ENCODE results near the gene TNPO3. TPM values are rescaled to one million over a fixed set of nuclear protein-coding genes. Genes with fewer than 3 reads are reported as not detected.
"Not testable (repeated sequence)": the region's sequence is repeated elsewhere in the genome, so short reads cannot be mapped to it uniquely, and the experiment has no call there.

TNPO3 gene
- total RNA-seq, 1 donor from 2014 or later: 96.2 TPM

- Mint-ChIP-seq H3K36me3 (no peaks in the 10 kb centered on the region), H3K9me3 (peaks cover 2% of the 10 kb centered on the region), H3K27me3 (ENCODE audit: insufficient read depth, low read depth) (no peaks in the 10 kb centered on the region), H3K27ac (peak overlapping the region; percentile 55), H3K4me3 (no peak overlapping the region), H3K4me1 (no peaks in the 10 kb centered on the region)
- no peaks in the 10 kb centered on the region for H3K27me3 ChIP-seq
- no peak for DNase-seq (ENCODE audit: low spot score)
- H3K9ac ChIP-seq: no peak overlapping the region
- no peaks in the 10 kb centered on the region for H3K9me3 ChIP-seq (ENCODE audit: low read depth)
- no peak overlapping the region for H2AFZ ChIP-seq (replicated peaks)
- H3K79me2 ChIP-seq (ENCODE audit: low read depth): no peaks in the 10 kb centered on the region
- peaks cover 4% of the 10 kb centered on the region for H3F3A ChIP-seq (ENCODE audit: low read depth)
- no peaks in the 10 kb centered on the region for H3K36me3 ChIP-seq
- no peaks in the 10 kb centered on the region for H3K4me1 ChIP-seq
- no peak overlapping the region for H3K27ac ChIP-seq
- TF ChIP-seq CTCF (IDR thresholded peaks at IDR 0.05) (no peak), EZH2phosphoT487 (IDR thresholded peaks at IDR 0.05) (no peak), EZH2 (IDR thresholded peaks at IDR 0.05) (no peak)
- no peaks in the 10 kb centered on the region for H4K20me1 ChIP-seq (ENCODE audit: low read depth)
- no peak overlapping the region for H3K4me3 ChIP-seq
- H3K4me2 ChIP-seq: no peak overlapping the region
Observed at GRCh38 chr7:129072479-129073011, 17.6 kb upstream of the TNPO3 start.

- H3K27me3 ChIP-seq: no peaks in the 10 kb centered on the region
- no peaks in the 10 kb centered on the region for H3K9me3 ChIP-seq (ENCODE audit: low read depth)
- no peak overlapping the region for H3K4me3 ChIP-seq
- Mint-ChIP-seq H3K27me3 (ENCODE audit: insufficient read depth, low read depth) (peaks cover 6% of the 10 kb centered on the region), H3K27ac (no peak overlapping the region), H3K9me3 (no peaks in the 10 kb centered on the region), H3K4me3 (no peak overlapping the region), H3K36me3 (no peaks in the 10 kb centered on the region), H3K4me1 (peaks cover 6% of the 10 kb centered on the region)
- H3K36me3 ChIP-seq: no peaks in the 10 kb centered on the region
- H4K20me1 ChIP-seq (ENCODE audit: low read depth): no peaks in the 10 kb centered on the region
- DNase-seq (ENCODE audit: low spot score): no peak
- no peaks in the 10 kb centered on the region for H3K4me1 ChIP-seq
- no peak overlapping the region for H2AFZ ChIP-seq (replicated peaks)
- no peak overlapping the region for H3K27ac ChIP-seq
- TF ChIP-seq CTCF (IDR thresholded peaks at IDR 0.05): no peak
- no peak for TF ChIP-seq EZH2 (IDR thresholded peaks at IDR 0.05)
- TF ChIP-seq EZH2phosphoT487 (IDR thresholded peaks at IDR 0.05): no peak
- no peaks in the 10 kb centered on the region for H3F3A ChIP-seq (ENCODE audit: low read depth)
- H3K79me2 ChIP-seq (ENCODE audit: low read depth): no peaks in the 10 kb centered on the region
- no peak overlapping the region for H3K4me2 ChIP-seq
- no peak overlapping the region for H3K9ac ChIP-seq
Observed at GRCh38 chr7:129069021-129069420, 14.1 kb upstream of the TNPO3 start.

- Histone ChIP-seq H4K20me1 (ENCODE audit: low read depth) (no peaks in the 10 kb centered on the region), H3F3A (ENCODE audit: low read depth) (no peaks in the 10 kb centered on the region), H3K4me3 (no peak overlapping the region), H2AFZ (replicated peaks) (no peak overlapping the region), H3K4me1 (no peaks in the 10 kb centered on the region), H3K27me3 (no peaks in the 10 kb centered on the region), H3K4me2 (no peak overlapping the region), H3K9me3 (ENCODE audit: low read depth) (no peaks in the 10 kb centered on the region), H3K79me2 (ENCODE audit: low read depth) (no peaks in the 10 kb centered on the region), H3K9ac (no peak overlapping the region), H3K36me3 (no peaks in the 10 kb centered on the region), H3K27ac (no peak overlapping the region)
- TF ChIP-seq EZH2 (IDR thresholded peaks at IDR 0.05) (no peak), CTCF (IDR thresholded peaks at IDR 0.05) (no peak), EZH2phosphoT487 (IDR thresholded peaks at IDR 0.05) (no peak)
- no peak overlapping the region for H3K4me3 Mint-ChIP-seq
- peaks cover 6% of the 10 kb centered on the region for H3K4me1 Mint-ChIP-seq
- H3K27me3 Mint-ChIP-seq (ENCODE audit: insufficient read depth, low read depth): peaks cover 8% of the 10 kb centered on the region
- H3K36me3 Mint-ChIP-seq: no peaks in the 10 kb centered on the region
- no peak for DNase-seq (ENCODE audit: low spot score)
- H3K9me3 Mint-ChIP-seq: peaks cover 3% of the 10 kb centered on the region
- H3K27ac Mint-ChIP-seq: no peak overlapping the region
Observed at GRCh38 chr7:129067943-129068548, 13.1 kb upstream of the TNPO3 start.

- not testable (repeated sequence) for H3K36me3 Mint-ChIP-seq; H3K4me1 Mint-ChIP-seq; H3K27me3 Mint-ChIP-seq (ENCODE audit: insufficient read depth, low read depth); H3K79me2 ChIP-seq (ENCODE audit: low read depth); H3K9me3 Mint-ChIP-seq; H3K4me1 ChIP-seq; H3K4me3 Mint-ChIP-seq; H3K27me3 ChIP-seq; H3K27ac ChIP-seq; H3K27ac Mint-ChIP-seq; DNase-seq (ENCODE audit: low spot score); H3K4me3 ChIP-seq; H3F3A ChIP-seq (ENCODE audit: low read depth); H4K20me1 ChIP-seq (ENCODE audit: low read depth); H3K9ac ChIP-seq; H3K4me2 ChIP-seq; H3K9me3 ChIP-seq (ENCODE audit: low read depth); H3K36me3 ChIP-seq
- H2AFZ ChIP-seq (replicated peaks): peak overlapping the region; percentile 61
Observed at GRCh38 chr7:129067132-129067561, 12.2 kb upstream of the TNPO3 start.

All from neural progenitor cell (in vitro differentiated cells).